ENCODE results near the gene MTPN. TPM values are rescaled to one million over a fixed set of nuclear protein-coding genes. Genes with fewer than 3 reads are reported as not detected.

Gene MTPN, protein sequence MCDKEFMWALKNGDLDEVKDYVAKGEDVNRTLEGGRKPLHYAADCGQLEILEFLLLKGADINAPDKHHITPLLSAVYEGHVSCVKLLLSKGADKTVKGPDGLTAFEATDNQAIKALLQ
- total RNA-seq = 180 and 190 TPM in 2 replicates

GRCh38 chr7:135977007-135977741 lies at the start of gene MTPN:
Gene MTPN (minus strand): TSS chr7:135977359. CDS start chr7:135977100, 259 bp downstream.

Small RNAs within 50 kb of the gene (small RNA-seq; reads per million reads assigned to genes)
- gene RNU6-223P = not detected

Other genes with a start within 250 kb of the MTPN start
- gene SLC13A4, start 249.2 kb downstream of the MTPN start, total RNA-seq = 0.76 and 1.4 TPM in 2 replicates
- gene FAM180A, start 228.5 kb downstream of the MTPN start, total RNA-seq = 53.3 and 53.4 TPM in 2 replicates